Measurements from ENCODE around the gene CYP1A2.

Gene CYP1A2

GRCh38 chr15:74749832-74750231 lies 1.2 kb downstream of the CYP1A2 start:
- Histone ChIP-seq H3K4me3 (ENCODE audit: low read length) (no peak overlapping the region), H3K9ac (ENCODE audit: low read length) (no peak overlapping the region), H3K4me1 (ENCODE audit: control insufficient read depth, insufficient read depth, low read length) (no peaks in the 10 kb centered on the region), H3K27ac (ENCODE audit: low read depth, low read length) (no peak overlapping the region), H3K36me3 (ENCODE audit: control insufficient read depth, insufficient read depth, low read length) (no peaks in the 10 kb centered on the region), H3K27me3 (ENCODE audit: control insufficient read depth, insufficient read depth, low read length) (no peaks in the 10 kb centered on the region)

GRCh38 chr15:74750751-74751150 lies 2.1 kb downstream of the CYP1A2 start:
- no peaks in the 10 kb centered on the region for H3K4me1 ChIP-seq (ENCODE audit: control insufficient read depth, insufficient read depth, low read length)
- no peaks in the 10 kb centered on the region for H3K27me3 ChIP-seq (ENCODE audit: control insufficient read depth, insufficient read depth, low read length)
- H3K36me3 ChIP-seq (ENCODE audit: control insufficient read depth, insufficient read depth, low read length): no peaks in the 10 kb centered on the region
- H3K9ac ChIP-seq (ENCODE audit: low read length): no peak overlapping the region
- no peak overlapping the region for H3K27ac ChIP-seq (ENCODE audit: low read depth, low read length)
- no peak overlapping the region for H3K4me3 ChIP-seq (ENCODE audit: low read length)

GRCh38 chr15:74752011-74752410 lies 3.4 kb downstream of the CYP1A2 start:
- Histone ChIP-seq H3K27me3 (ENCODE audit: control insufficient read depth, insufficient read depth, low read length) (no peaks in the 10 kb centered on the region), H3K36me3 (ENCODE audit: control insufficient read depth, insufficient read depth, low read length) (no peaks in the 10 kb centered on the region), H3K9ac (ENCODE audit: low read length) (no peak overlapping the region), H3K4me1 (ENCODE audit: control insufficient read depth, insufficient read depth, low read length) (no peaks in the 10 kb centered on the region), H3K4me3 (ENCODE audit: low read length) (no peak overlapping the region), H3K27ac (ENCODE audit: low read depth, low read length) (no peak overlapping the region)

DNA sequence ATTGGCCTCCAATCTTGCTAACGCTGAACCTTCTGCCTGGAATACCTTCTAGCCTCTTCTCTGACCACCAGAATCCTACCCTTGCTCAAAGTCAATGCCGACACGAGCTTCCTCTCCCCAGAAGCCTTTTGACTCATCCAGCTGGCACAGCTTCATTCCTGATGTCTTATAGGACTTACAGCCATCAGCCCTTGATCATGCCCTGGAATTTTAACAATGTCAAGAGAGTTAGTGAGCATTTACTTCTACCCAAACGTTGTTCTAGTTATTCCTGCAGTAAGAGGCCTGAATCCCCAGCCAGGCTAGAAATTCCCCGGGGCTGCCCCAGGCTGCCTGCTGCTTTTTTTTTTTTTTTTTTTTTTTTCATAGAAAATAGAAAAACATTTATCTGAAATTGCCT lies 3.9 kb downstream of the CYP1A2 start:
- H3K36me3 ChIP-seq (ENCODE audit: control insufficient read depth, insufficient read depth, low read length): no peaks in the 10 kb centered on the region
- H3K27me3 ChIP-seq (ENCODE audit: control insufficient read depth, insufficient read depth, low read length): no peaks in the 10 kb centered on the region

DNA sequence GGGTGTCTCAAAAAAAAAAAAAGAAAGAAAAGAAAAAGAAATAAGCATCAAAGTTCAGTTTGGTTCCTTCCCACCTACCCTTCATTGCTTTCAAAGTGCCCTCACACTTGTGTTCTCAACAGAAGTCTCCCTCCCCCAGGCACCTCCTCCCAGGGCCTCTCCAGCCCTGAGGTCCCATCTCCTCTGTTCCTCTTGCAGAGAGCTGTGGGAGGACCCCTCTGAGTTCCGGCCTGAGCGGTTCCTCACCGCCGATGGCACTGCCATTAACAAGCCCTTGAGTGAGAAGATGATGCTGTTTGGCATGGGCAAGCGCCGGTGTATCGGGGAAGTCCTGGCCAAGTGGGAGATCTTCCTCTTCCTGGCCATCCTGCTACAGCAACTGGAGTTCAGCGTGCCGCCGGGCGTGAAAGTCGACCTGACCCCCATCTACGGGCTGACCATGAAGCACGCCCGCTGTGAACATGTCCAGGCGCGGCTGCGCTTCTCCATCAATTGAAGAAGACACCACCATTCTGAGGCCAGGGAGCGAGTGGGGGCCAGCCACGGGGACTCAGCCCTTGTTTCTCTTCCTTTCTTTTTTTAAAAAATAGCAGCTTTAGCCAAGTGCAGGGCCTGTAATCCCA lies 6.1 kb downstream of the CYP1A2 start:
- H3K27me3 ChIP-seq (ENCODE audit: control insufficient read depth, insufficient read depth, low read length): no peaks in the 10 kb centered on the region
- H3K27ac ChIP-seq (ENCODE audit: low read depth, low read length): no peak overlapping the region
- no peaks in the 10 kb centered on the region for H3K4me1 ChIP-seq (ENCODE audit: control insufficient read depth, insufficient read depth, low read length)
- no peaks in the 10 kb centered on the region for H3K36me3 ChIP-seq (ENCODE audit: control insufficient read depth, insufficient read depth, low read length)
- H3K4me3 ChIP-seq (ENCODE audit: low read length): no peak overlapping the region
- H3K9ac ChIP-seq (ENCODE audit: low read length): no peak overlapping the region

More for the DNA sequence above, 3.9 kb downstream of the CYP1A2 start:
- H3K27ac ChIP-seq (ENCODE audit: low read depth, low read length): no peak overlapping the region
- no peak overlapping the region for H3K4me3 ChIP-seq (ENCODE audit: low read length)
- H3K9ac ChIP-seq (ENCODE audit: low read length): no peak overlapping the region
- no peaks in the 10 kb centered on the region for H3K4me1 ChIP-seq (ENCODE audit: control insufficient read depth, insufficient read depth, low read length)

DNA sequence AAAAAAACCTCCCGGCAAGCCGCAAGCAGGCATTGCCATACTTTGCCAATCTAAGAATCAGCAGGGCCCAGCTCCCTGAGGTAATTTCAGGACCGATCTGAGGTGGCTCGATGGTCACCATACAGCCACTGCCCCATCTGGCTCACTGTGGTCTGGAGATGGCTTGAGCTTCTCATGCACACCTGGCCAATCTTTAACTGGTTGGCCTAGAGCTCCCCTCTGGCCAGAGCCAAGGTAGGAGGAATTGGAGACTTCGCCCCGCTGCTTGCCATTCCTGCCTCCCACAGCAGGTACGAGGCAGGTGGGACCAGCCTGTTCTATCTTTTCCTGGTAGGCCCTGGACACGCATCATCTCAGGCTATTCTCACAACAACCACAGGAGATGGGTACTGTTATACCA lies 10.1 kb downstream of the CYP1A2 start:
- Histone ChIP-seq H3K9ac (ENCODE audit: low read length) (no peak overlapping the region), H3K4me1 (ENCODE audit: control insufficient read depth, insufficient read depth, low read length) (no peaks in the 10 kb centered on the region), H3K27me3 (ENCODE audit: control insufficient read depth, insufficient read depth, low read length) (no peaks in the 10 kb centered on the region), H3K36me3 (ENCODE audit: control insufficient read depth, insufficient read depth, low read length) (no peaks in the 10 kb centered on the region), H3K4me3 (ENCODE audit: low read length) (no peak overlapping the region), H3K27ac (ENCODE audit: low read depth, low read length) (no peak overlapping the region)

- Histone ChIP-seq H3K27ac (ENCODE audit: low read depth, low read length) (no peak overlapping the region), H3K9ac (ENCODE audit: low read length) (no peak overlapping the region), H3K27me3 (ENCODE audit: control insufficient read depth, insufficient read depth, low read length) (no peaks in the 10 kb centered on the region)
These were observed 14.1 kb downstream of the CYP1A2 start for GRCh38 chr15:74762791-74763150.

GRCh38 chr15:74763416-74763815 lies 14.8 kb downstream of the CYP1A2 start:
- no peak overlapping the region for H3K27ac ChIP-seq (ENCODE audit: low read depth, low read length)
- no peaks in the 10 kb centered on the region for H3K4me1 ChIP-seq (ENCODE audit: control insufficient read depth, insufficient read depth, low read length)
- no peak overlapping the region for H3K4me3 ChIP-seq (ENCODE audit: low read length)
- H3K27me3 ChIP-seq (ENCODE audit: control insufficient read depth, insufficient read depth, low read length): no peaks in the 10 kb centered on the region
- H3K36me3 ChIP-seq (ENCODE audit: control insufficient read depth, insufficient read depth, low read length): no peaks in the 10 kb centered on the region
- no peak overlapping the region for H3K9ac ChIP-seq (ENCODE audit: low read length)

More at GRCh38 chr15:74762791-74763150, 14.1 kb downstream of the CYP1A2 start:
- Histone ChIP-seq H3K4me3 (ENCODE audit: low read length) (no peak overlapping the region), H3K4me1 (ENCODE audit: control insufficient read depth, insufficient read depth, low read length) (no peaks in the 10 kb centered on the region), H3K36me3 (ENCODE audit: control insufficient read depth, insufficient read depth, low read length) (no peaks in the 10 kb centered on the region)

GRCh38 chr15:74767167-74768098 lies 18.8 kb downstream of the CYP1A2 start:
- no peaks in the 10 kb centered on the region for H3K27me3 ChIP-seq (ENCODE audit: control insufficient read depth, insufficient read depth, low read length)
- H3K4me3 ChIP-seq (ENCODE audit: low read length): no peak overlapping the region
- no peaks in the 10 kb centered on the region for H3K4me1 ChIP-seq (ENCODE audit: control insufficient read depth, insufficient read depth, low read length)
- no peak overlapping the region for H3K9ac ChIP-seq (ENCODE audit: low read length)
- H3K36me3 ChIP-seq (ENCODE audit: control insufficient read depth, insufficient read depth, low read length): no peaks in the 10 kb centered on the region
- H3K27ac ChIP-seq (ENCODE audit: low read depth, low read length): no peak overlapping the region

- Histone ChIP-seq H3K9ac (ENCODE audit: low read length) (no peak overlapping the region), H3K36me3 (ENCODE audit: control insufficient read depth, insufficient read depth, low read length) (no peaks in the 10 kb centered on the region), H3K27me3 (ENCODE audit: control insufficient read depth, insufficient read depth, low read length) (no peaks in the 10 kb centered on the region), H3K27ac (ENCODE audit: low read depth, low read length) (no peak overlapping the region), H3K4me3 (ENCODE audit: low read length) (no peak overlapping the region), H3K4me1 (ENCODE audit: control insufficient read depth, insufficient read depth, low read length) (no peaks in the 10 kb centered on the region)
These were observed 19.6 kb downstream of the CYP1A2 start for GRCh38 chr15:74768099-74768770.

- Histone ChIP-seq H3K4me3 (ENCODE audit: low read length) (no peak overlapping the region), H3K27ac (ENCODE audit: low read depth, low read length) (no peak overlapping the region), H3K27me3 (ENCODE audit: control insufficient read depth, insufficient read depth, low read length) (no peaks in the 10 kb centered on the region), H3K4me1 (ENCODE audit: control insufficient read depth, insufficient read depth, low read length) (no peaks in the 10 kb centered on the region), H3K9ac (ENCODE audit: low read length) (no peak overlapping the region), H3K36me3 (ENCODE audit: control insufficient read depth, insufficient read depth, low read length) (no peaks in the 10 kb centered on the region)
These were observed 20.2 kb downstream of the CYP1A2 start for GRCh38 chr15:74768771-74769342.

GRCh38 chr15:74769463-74770025 lies 20.9 kb downstream of the CYP1A2 start:
- H3K4me1 ChIP-seq (ENCODE audit: control insufficient read depth, insufficient read depth, low read length): no peaks in the 10 kb centered on the region
- no peaks in the 10 kb centered on the region for H3K36me3 ChIP-seq (ENCODE audit: control insufficient read depth, insufficient read depth, low read length)
- H3K4me3 ChIP-seq (ENCODE audit: low read length): no peak overlapping the region
- H3K9ac ChIP-seq (ENCODE audit: low read length): no peak overlapping the region
- no peak overlapping the region for H3K27ac ChIP-seq (ENCODE audit: low read depth, low read length)
- H3K27me3 ChIP-seq (ENCODE audit: control insufficient read depth, insufficient read depth, low read length): no peaks in the 10 kb centered on the region
